NCI-H1417 treated with DMSO at 0.1 percent for 48 hours (cell line): ENCODE data around the gene ABCG8.

ENCODE experiments used
- DNase-seq: peaks from one replicate; lab custom pipeline; 2025; lab: John Stamatoyannopoulos, UW

The ABCG8 gene

DNA sequence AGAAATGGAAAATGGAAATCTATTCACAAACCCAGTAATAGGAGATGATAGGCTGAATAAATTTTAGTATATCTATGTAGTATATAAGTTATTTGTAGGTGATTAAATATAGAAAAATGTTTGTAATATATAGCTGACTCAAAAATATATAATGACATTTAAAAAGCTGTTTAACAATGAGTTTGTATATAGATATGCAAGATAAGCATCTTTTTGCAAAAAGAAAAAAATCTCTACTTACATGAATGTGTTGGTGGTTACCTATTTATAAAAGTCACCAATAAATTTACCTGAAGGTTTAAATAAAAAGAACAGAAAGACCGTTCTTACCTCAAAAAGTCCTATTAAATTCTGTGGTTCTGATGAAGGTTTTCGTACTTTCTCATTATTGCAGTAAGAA lies 85.7 kb downstream of the ABCG8 start:
- no peak for DNase-seq

GRCh38 chr2:43925431-43925830 lies 86.7 kb downstream of the ABCG8 start:
- DNase-seq, result no peak

DNA sequence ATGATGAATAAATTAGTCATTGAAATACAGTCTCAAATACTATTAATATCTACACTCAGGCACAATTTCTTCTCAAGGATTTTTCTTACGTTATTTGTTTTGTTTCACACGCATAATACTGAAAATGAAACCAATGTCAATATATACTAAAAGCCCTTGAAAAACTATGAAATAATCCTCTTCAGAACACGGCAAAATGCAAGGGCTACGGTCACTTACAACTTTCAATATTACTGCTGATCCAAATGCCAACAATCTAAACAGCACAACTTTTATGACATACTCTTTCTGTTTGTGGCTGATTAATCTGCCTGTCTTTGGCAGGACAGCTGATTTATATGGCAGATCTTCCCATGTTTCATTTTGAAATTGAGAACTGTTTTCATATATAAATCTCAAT lies 88.7 kb downstream of the ABCG8 start:
- no peak for DNase-seq

GRCh38 chr2:43931293-43931692 lies 92.5 kb downstream of the ABCG8 start:
- no peak for DNase-seq
